B cell (primary cell): Measurements from ENCODE around the gene OR2A12. TPM values are rescaled to one million over a fixed set of nuclear protein-coding genes. Genes with fewer than 3 reads are reported as not detected.

Experiments used
- ATAC-seq: fragments of 200-7000 bp; cut with Tn5 transposase; one replicate; pipeline ENCODE4 v1.10.0; 2021; ENCODE audit warnings: low read depth, mild to moderate bottlenecking, moderate number of reproducible peaks, moderate library complexity
- CTCF ChIA-PET: fragments of 350-600 bp; sonication (Branson Sonifier 250); formaldehyde crosslinking; loops from one replicate; lab custom pipeline; 2021; ENCODE audit warnings: antibody characterized with exemption, inconsistent platforms; lab: Charles Lee
- POLR2A ChIA-PET: fragments of 350-600 bp; sonication (Branson Sonifier 250); formaldehyde crosslinking; loops from one replicate; lab custom pipeline; 2021; ENCODE audit warnings: antibody characterized with exemption; lab: Charles Lee
- DNase-seq: peaks from one replicate; pipeline ENCODE4 v3.0.0; 2013
- H2AFZ ChIP-seq: 2 replicates; pipeline ENCODE4 v1.6.1; 2012; ENCODE audit warnings: mild to moderate bottlenecking, low read depth, low read length; ENCODE audit not compliant: insufficient read depth, poor library complexity, severe bottlenecking
- H3K27ac ChIP-seq, 2 donors: 1 replicate in 1 of 2; 2 replicates in 1 of 2; pipeline ENCODE4 v1.5.1; 2012 to 2013; ENCODE audit warnings: low read length in 2 of 2, mild to moderate bottlenecking in 2 of 2, moderate library complexity in 1 of 2
- H3K27me3 ChIP-seq, 4 experiments: fragments of 200-600 bp in 1 of 4; sonication (generic) in 1 of 4; replicated peaks in 1 of 4; 1 replicate in 2 of 4; 2 replicates in 2 of 4; pipeline versions ENCODE4 v1.6.1 to v1.7.0; 2013 to 2016; ENCODE audit warnings: low read length in 3 of 4, mild to moderate bottlenecking in 2 of 4, mixed read lengths in 1 of 4, moderate library complexity in 1 of 4; ENCODE audit not compliant: insufficient read depth in 4 of 4, control insufficient read depth in 3 of 4; ENCODE audit errors: control extremely low read depth in 1 of 4
- H3K36me3 ChIP-seq, 2 experiments: replicated peaks in 1 of 2; 1 replicate in 1 of 2; 2 replicates in 1 of 2; pipeline versions ENCODE4 v1.6.1 to v1.7.1; 2013; ENCODE audit warnings: low read length in 1 of 2; ENCODE audit not compliant: insufficient read depth in 2 of 2, control insufficient read depth in 1 of 2; ENCODE audit errors: control extremely low read depth in 1 of 2, extremely low read depth in 1 of 2
- H3K4me1 ChIP-seq, 2 donors: fragments of 200-600 bp in 1 of 2; sonication (generic) in 1 of 2; 1 replicate in 1 of 2; 2 replicates in 1 of 2; pipeline versions ENCODE4 v1.5.1 to v1.6.1; 2013 to 2017; ENCODE audit warnings: low read length in 2 of 2; ENCODE audit not compliant: control insufficient read depth in 2 of 2, insufficient read depth in 2 of 2
- H3K4me2 ChIP-seq: replicated peaks from 2 replicates; pipeline ENCODE3; 2012; ENCODE audit warnings: mild to moderate bottlenecking, low read depth, low read length; ENCODE audit not compliant: poor library complexity, severe bottlenecking
- H3K4me3 ChIP-seq, 5 experiments: fragments of 200-600 bp in 1 of 5; sonication (generic) in 1 of 5; 1 replicate in 3 of 5; 2 replicates in 2 of 5; pipeline versions ENCODE4 v1.5.1 to v1.7.0; 2011 to 2016; ENCODE audit warnings: low read length in 4 of 5, mild to moderate bottlenecking in 4 of 5, low read depth in 2 of 5, control low read depth in 1 of 5, moderate library complexity in 1 of 5; ENCODE audit not compliant: insufficient read depth in 1 of 5; ENCODE audit errors: control extremely low read depth in 1 of 5, extremely low read depth in 1 of 5
- H3K79me2 ChIP-seq: fragments of 200-600 bp; sonication (generic); one replicate; pipeline ENCODE4 v1.6.0; 2016; ENCODE audit warnings: low read length; ENCODE audit not compliant: control insufficient read depth, insufficient read depth
- H3K9ac ChIP-seq: fragments of 200-600 bp; sonication (generic); 2 replicates; pipeline ENCODE4 v1.6.1; 2017; ENCODE audit warnings: mild to moderate bottlenecking, low read length, moderate library complexity
- H3K9me3 ChIP-seq, 3 donors: one replicate each; pipeline versions ENCODE4 v1.6.1 to v1.7.1; 2013; ENCODE audit warnings: low read length in 2 of 3; ENCODE audit not compliant: control insufficient read depth in 2 of 3, insufficient read depth in 1 of 3; ENCODE audit errors: control extremely low read depth in 1 of 3
- H4K20me1 ChIP-seq: 2 replicates; pipeline ENCODE4 v1.6.0; 2012; ENCODE audit warnings: mild to moderate bottlenecking, low read length; ENCODE audit not compliant: insufficient read depth, control insufficient read depth, poor library complexity, severe bottlenecking
- H3K27ac Mint-ChIP-seq: one replicate; pipeline ENCODE4 v1.8.0; 2021; ENCODE audit warnings: mixed read lengths
- H3K27me3 Mint-ChIP-seq: one replicate; pipeline ENCODE4 v1.8.0; 2021; ENCODE audit warnings: mixed read lengths
- H3K4me1 Mint-ChIP-seq: one replicate; pipeline ENCODE4 v1.8.0; 2021; ENCODE audit warnings: mixed read lengths
- H3K4me3 Mint-ChIP-seq: one replicate; pipeline ENCODE4 v1.8.0; 2021; ENCODE audit warnings: mixed read lengths
- H3K9me3 Mint-ChIP-seq: one replicate; pipeline ENCODE4 v1.8.0; 2022; ENCODE audit warnings: mixed read lengths; ENCODE audit not compliant: insufficient read depth
- CTCF ChIP-seq: fragments of 200-600 bp; IDR thresholded peaks from one replicate; pipeline ENCODE4 v1.8.0; 2022; ENCODE audit warnings: antibody characterized with exemption, mild to moderate bottlenecking
- EZH2 ChIP-seq: IDR thresholded peaks from 2 replicates; pipeline ENCODE4 v1.6.1; 2012; ENCODE audit warnings: borderline replicate concordance, low read depth, mild to moderate bottlenecking, moderate library complexity, low read length; ENCODE audit not compliant: insufficient read depth, poor library complexity, severe bottlenecking
- WGBS: methylation state at CpG from one replicate; pipeline ENCODE4 v1.1.5; 2013; ENCODE audit warnings: missing lambda C conversion rate; ENCODE audit not compliant: insufficient coverage; 5-methylcytosine and 5-hydroxymethylcytosine counted together
- intact Hi-C: fragments of 100-400 bp; cut with micrococcal nuclease; formaldehyde crosslinking; loops from one replicate; pipeline ENCODE4 v1.10.0; 2022
- polyA plus RNA-seq: library from polyadenylated mRNA; depleted of rRNA; stranded (reverse); fragments of >200 nt; gene quantifications from 2 replicates; pipeline ENCODE4 v1.2.3, GENCODE V29; 2012
- total RNA-seq, 2 donors: library from RNA; stranded (reverse); fragments of 120-200 nt in 1 of 2; gene quantifications; 1 replicate in 1 of 2; 2 replicates in 1 of 2; pipeline versions ENCODE4 v1.2.3 to v1.2.4, GENCODE V29; 2013 to 2022

Gene OR2A12
- total and polyA plus RNA-seq, 2 donors (not counting 1 experiment from before 2014, with no cell fraction given) = not detected

DNA sequence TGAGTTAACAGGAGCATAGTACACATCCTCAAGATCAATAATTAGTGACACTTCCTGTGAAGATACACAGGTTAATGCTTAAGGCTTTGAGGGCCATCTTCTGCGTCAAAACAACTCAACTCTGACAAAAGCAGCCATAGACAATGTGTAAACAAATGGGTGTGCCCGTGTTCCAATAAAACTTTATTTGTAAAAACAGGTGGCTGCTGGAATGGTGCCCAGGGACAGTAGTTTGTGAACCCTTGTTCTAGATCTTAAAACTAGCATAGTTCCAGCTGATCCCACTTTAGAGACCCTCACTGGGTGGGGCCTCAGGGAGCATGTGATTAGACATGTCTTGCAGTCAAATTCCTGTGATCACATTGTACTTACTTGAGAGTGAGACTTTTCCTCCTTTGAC lies 44.7 kb downstream of the OR2A12 start:
- Histone ChIP-seq H3K27me3 (no peaks in the 10 kb centered on the region), H4K20me1 (no peaks in the 10 kb centered on the region), H3K4me1 (no peaks in the 10 kb centered on the region), H2AFZ (no peak overlapping the region), H3K79me2 (no peaks in the 10 kb centered on the region), H3K27ac (no peak overlapping the region), H3K9ac (no peak overlapping the region), H3K4me3 (no peak overlapping the region), H3K4me2 (no peak overlapping the region), H3K36me3 (no peaks in the 10 kb centered on the region), H3K9me3 (no peaks in the 10 kb centered on the region)
- no peak for TF ChIP-seq CTCF
- no peak for DNase-seq
- intact Hi-C loops = no loop called here
- H3K4me3 Mint-ChIP-seq = no peak overlapping the region
- H3K4me1 Mint-ChIP-seq = no peaks in the 10 kb centered on the region
- CTCF ChIA-PET = no interaction called here
- POLR2A ChIA-PET = no interaction called here
- no peak overlapping the region for H3K27ac Mint-ChIP-seq
- ATAC-seq = no peak
- H3K9me3 Mint-ChIP-seq = no peaks in the 10 kb centered on the region
- peaks cover 6% of the 10 kb centered on the region for H3K27me3 Mint-ChIP-seq
- 100% methylated on average over 1 of the region's 2 CpGs for WGBS

GRCh38 chr7:144132262-144132661 lies 46.2 kb downstream of the OR2A12 start:
- no peak overlapping the region for H3K27ac Mint-ChIP-seq
- 86% methylated on average over 2 of the region's 3 CpGs for WGBS
- Histone ChIP-seq H3K36me3 (no peaks in the 10 kb centered on the region), H3K9ac (no peak overlapping the region), H4K20me1 (no peaks in the 10 kb centered on the region), H3K27ac (no peak overlapping the region), H3K4me3 (no peak overlapping the region), H2AFZ (no peak overlapping the region), H3K27me3 (peaks cover 0 to 2% (median 0%) of the 10 kb centered on the region in 4 experiments), H3K9me3 (no peaks in the 10 kb centered on the region), H3K4me1 (no peaks in the 10 kb centered on the region), H3K4me2 (no peak overlapping the region), H3K79me2 (no peaks in the 10 kb centered on the region)
- ATAC-seq = no peak
- DNase-seq = no peak
- POLR2A ChIA-PET = no interaction called here
- CTCF ChIA-PET = no interaction called here
- H3K4me3 Mint-ChIP-seq = no peak overlapping the region
- no peak for TF ChIP-seq EZH2
- TF ChIP-seq CTCF = no peak
- peaks cover 6% of the 10 kb centered on the region for H3K27me3 Mint-ChIP-seq
- intact Hi-C loops = no loop called here
- H3K4me1 Mint-ChIP-seq = no peaks in the 10 kb centered on the region
- no peaks in the 10 kb centered on the region for H3K9me3 Mint-ChIP-seq
